GM12872 (cell line): ENCODE results near the gene SLC35A1.

Source experiments
- CTCF ChIP-seq: IDR thresholded peaks from 3 replicates; pipeline ENCODE4 v1.5.1; 2011; ENCODE audit warnings: low read depth, mild to moderate bottlenecking, low read length, moderate library complexity; ENCODE audit not compliant: insufficient read depth

Gene SLC35A1

GRCh38 chr6:87465051-87465450 is 7.7 kb upstream of the SLC35A1 start:
- no peak for TF ChIP-seq CTCF

GRCh38 chr6:87473419-87473903 is 687 bp downstream of the SLC35A1 start:
- no peak for TF ChIP-seq CTCF

GRCh38 chr6:87481931-87482330 is 9.2 kb downstream of the SLC35A1 start:
- no peak for TF ChIP-seq CTCF

GRCh38 chr6:87482366-87482765 is 9.6 kb downstream of the SLC35A1 start:
- no peak for TF ChIP-seq CTCF

- peak; percentile 34; the same call in 1 of the 3 replicates for TF ChIP-seq CTCF
These were observed 11.2 kb downstream of the SLC35A1 start for GRCh38 chr6:87483929-87484328.

GRCh38 chr6:87484491-87484890 is 11.7 kb downstream of the SLC35A1 start:
- TF ChIP-seq CTCF, result no peak

GRCh38 chr6:87487555-87487954 is 14.8 kb downstream of the SLC35A1 start:
- no peak for TF ChIP-seq CTCF
